CD4-positive, alpha-beta T cell treated with Interleukin-10 for 1 hour (primary cell): ENCODE data around the gene ROR2.

Experiments used
- DNase-seq: peaks from one replicate; pipeline ENCODE4 v3.0.0-alpha.2; 2020

Gene ROR2

DNA sequence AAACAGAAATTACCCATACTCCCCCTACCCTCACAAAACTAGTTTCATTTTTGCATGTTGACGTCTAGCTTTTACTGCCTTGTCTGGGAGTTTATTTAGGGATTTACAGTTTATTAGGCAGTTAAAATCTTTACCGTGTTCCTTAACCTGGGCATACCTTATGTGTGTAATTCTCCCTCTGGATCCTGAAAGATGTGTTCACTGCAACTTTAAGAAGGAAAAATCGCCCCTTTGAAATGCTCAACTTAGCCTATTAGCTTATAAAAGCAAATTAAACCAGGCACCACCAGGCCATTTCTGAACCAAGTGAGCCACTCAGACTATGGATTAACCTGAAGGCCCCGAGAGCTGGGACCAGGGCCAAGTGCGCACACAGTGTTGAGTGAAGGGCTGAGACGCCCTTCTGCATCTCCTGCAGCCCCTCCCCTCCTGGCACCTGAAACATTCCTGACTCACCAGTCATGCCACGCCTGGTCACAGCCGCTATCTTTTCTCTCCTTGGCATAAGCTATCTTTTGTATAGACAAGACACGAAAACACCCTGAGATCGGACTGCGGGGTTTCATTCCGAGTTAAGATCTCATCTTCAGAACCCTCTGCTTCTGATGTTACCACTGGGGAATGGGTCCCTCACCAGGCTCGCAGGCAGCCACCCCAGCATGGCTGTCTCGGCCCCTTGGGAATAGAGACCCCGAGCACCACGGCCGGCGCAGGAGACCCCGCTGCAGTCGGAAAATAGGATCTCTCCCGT is 111.9 kb downstream of the ROR2 start:
- no peak for DNase-seq

GRCh38 chr9:91836515-91836914 is 113.5 kb downstream of the ROR2 start:
- no peak for DNase-seq

DNA sequence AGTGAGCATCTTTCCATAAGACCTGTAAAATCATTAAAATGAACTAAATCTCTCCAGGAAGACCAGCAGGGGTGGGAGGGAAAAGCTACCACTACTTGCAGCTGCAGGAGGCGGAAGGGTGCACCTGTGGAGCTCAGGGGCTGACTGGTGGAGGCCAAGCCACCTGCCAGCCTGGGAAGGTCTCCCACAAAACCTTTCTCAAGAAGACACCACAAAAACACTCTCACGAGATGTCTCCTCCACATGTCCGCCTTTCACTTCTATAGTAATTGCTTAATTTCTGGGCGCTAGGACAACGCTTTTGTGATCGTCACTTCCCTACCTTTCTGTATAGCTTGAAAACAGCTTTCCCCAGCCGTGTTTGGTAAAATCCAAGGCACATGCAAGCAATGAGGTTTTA is 114.4 kb downstream of the ROR2 start:
- DNase-seq, result no peak

GRCh38 chr9:91835216-91835615 is 114.8 kb downstream of the ROR2 start:
- DNase-seq, result no peak

DNA sequence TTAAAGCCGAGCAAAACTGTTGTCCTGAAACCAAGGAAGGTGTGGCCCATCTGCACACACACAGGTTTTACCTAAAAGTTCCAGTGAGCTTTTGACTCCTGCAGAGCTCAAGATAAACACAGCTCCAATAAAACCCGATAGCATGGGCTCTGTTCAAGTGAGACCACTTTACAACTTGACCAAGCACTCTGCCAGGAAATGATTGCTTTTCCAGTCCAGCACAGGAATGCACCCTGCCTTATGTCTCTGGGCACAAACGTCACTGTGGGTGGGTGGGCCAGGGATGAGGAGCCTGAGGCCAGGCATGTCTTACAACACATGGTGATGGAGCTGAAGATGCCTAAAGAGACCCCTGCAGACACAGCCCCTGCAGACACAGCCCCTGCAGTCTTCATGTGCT is 115.3 kb downstream of the ROR2 start:
- DNase-seq, result no peak

- no peak for DNase-seq
These were observed 116.2 kb downstream of the ROR2 start for GRCh38 chr9:91833878-91834255.

DNA sequence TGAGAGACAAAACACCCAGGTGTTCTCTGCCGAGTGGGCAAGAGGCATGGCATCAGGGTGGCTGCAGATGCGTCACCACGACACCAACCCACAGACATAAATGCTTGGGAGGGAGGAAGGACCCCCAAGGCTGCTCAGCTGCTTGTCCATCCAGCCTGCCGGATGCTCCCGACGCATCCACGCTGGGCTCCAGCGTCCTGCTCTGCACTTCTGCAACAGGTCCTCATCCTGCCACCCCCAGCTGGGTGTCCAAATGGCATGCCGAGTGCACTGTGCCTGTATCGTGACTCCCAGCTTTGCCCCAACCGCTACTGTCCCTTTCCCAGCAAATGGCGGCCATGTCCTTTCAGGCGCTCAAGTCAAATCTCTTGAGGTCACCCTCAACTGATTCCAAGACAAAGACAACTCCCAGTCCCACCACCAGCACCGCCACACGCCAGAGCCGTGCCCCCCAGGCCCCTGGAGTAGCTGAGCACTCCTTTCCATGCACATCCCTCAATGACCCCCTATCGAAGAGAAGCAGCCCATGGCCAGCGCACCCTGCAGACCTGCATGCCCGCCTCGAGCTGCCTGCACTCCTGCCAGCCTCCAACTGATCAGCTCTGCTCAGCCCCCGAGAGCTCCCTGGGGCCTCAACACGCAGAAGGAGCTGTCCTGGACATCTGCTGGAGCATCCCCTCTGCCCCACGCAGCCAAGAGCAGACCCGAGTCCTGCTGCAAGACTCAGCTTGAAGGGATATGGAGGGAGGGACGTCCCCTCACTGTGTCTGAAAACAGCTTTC is 116.7 kb downstream of the ROR2 start:
- no peak for DNase-seq

GRCh38 chr9:91832322-91832721 is 117.7 kb downstream of the ROR2 start:
- DNase-seq, result no peak

DNA sequence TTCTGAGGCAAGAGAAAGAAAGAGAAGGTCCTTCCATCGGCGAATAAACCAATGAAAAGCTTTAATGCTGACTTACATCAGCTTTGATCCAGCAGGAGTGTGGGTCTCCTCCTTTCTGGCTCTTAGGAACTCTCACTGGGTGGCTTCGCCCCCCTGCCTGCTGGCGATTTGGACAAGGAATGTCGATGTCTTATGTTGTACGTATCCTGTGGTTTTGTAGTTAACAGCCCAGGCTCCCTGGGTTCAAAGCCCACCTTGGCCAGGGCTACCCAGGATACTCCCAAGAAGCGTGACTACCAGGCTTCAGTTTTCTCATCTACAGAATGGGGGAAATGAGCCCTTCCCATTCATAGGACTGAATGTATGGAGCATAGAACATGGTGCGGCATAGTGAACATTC is 124.2 kb downstream of the ROR2 start:
- no peak for DNase-seq

GRCh38 chr9:91825422-91825821 is 124.6 kb downstream of the ROR2 start:
- no peak for DNase-seq

DNA sequence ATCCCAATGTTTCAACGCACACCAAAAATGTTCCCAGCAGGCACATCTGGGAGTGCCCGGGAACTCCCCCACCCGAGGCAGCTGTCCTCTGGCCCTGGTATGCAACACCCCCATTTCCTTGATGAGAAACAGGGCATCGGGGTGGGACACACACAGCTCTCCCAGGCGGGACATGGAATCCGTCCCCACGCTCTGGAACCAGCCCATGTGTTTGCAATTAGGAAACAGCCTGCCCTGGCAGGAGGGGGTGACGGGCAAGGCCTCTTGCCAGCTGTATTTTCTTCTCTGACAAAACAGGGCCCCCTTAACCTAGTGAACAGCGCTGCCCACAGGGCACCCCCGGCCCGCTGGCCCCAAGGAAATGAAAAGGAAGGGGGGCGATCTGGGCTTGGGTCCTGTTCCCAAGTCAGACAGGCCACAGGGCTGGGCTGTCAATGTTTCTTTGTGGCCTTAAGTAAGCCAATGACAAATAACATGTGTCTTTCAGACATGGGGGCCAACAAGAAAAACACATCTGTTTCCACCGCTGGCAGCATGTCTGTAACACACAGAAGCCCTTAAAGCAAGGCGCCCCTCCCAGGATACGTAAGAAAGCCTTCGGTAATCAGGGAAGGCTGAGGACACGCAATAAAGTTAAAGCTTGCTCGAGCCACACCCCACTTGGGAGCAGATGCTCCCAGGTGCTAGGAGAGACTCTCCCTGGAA is 125.3 kb downstream of the ROR2 start:
- DNase-seq, result no peak

- DNase-seq, result no peak
These were observed 125.9 kb downstream of the ROR2 start for GRCh38 chr9:91824151-91824550.

DNA sequence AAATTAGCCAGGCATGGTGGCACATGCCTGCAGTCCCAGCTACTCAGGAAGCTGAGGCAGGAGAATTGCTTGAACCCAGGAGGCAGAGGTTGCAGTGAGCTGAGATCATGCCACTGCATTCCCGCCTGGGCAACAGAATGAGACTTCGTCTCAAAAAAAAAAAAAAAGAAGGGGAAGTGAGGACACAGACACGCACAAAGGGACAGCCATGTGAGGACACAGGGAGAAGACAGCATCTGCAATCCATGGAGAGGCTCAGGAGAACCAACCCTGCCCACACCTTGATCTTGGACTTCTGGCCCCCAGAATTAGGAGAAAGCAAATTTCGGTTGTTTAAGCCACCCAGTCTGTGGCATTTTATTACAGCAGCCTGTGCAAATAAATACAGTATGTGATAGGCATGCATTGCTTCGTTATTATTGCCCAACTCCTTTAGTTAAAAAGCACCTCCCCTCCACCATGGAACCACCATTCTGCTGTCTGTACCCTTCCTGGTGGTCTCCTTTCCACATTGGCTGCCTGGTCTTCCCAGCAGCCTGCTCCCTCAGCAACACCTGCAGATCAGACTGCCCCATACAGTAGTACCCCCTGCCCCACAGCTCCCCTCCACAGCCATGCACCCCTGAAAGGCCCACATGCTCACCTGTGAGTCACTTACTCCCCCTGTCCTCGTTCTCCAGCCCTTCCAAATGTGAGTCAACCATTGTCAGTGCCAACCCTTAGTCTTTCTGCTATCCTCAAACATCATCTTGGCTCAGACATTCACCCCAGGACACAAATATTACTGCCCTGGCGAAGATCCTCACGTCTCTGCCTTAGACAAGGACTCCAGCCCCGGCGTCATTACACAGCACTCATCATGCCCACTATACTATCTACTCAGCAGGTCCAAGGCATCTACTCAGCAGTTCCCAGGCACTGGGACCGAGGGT is 128.8 kb downstream of the ROR2 start:
- no peak for DNase-seq

DNA sequence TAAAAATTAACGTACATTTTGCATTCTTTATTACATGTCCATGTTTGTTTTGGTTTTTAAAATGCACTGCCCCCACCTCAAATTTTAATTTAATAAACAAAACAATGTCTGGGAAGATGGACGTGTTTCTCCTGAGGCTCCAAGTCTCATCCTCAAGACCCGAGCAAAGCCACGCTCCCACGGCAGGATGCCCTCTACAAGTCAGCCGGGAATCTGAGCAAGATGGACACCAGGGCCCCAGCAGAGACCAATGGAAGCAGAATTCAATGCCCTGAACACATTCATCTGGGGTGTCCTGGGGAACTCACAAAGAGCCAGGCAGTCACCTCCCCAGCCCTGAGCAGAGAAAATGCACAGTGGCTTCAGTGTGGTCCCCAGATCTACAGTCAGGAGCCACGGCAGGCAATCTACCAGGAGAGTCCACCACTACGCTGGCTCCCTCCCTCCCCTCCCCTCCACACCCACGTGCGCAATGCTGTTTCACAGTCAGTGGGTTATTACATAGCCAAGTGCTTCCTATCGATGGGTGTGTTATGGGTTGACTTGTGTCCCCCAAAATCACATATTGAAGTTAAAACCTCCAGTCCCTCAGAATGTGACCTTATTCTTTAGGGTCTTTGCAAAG is 129.8 kb downstream of the ROR2 start:
- DNase-seq, result no peak

GRCh38 chr9:91818647-91819403 is 131.2 kb downstream of the ROR2 start:
- no peak for DNase-seq

DNA sequence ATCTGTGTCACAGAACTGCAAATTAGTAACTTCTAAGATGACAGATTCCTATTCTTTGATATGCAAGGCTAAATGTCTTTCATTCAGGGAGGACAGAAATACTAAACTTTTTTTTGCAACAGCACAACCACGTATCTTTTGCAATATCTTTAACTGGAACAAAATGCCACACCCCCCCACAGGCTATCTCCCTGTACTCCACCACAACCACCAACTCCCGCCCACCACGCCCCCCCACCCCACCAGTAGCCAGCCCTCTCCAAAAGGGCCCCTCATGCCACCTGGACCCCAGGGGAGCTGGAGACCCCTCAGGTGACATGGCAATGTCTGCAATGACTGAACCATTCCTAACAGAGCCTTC is 131.8 kb downstream of the ROR2 start:
- DNase-seq, result no peak

DNA sequence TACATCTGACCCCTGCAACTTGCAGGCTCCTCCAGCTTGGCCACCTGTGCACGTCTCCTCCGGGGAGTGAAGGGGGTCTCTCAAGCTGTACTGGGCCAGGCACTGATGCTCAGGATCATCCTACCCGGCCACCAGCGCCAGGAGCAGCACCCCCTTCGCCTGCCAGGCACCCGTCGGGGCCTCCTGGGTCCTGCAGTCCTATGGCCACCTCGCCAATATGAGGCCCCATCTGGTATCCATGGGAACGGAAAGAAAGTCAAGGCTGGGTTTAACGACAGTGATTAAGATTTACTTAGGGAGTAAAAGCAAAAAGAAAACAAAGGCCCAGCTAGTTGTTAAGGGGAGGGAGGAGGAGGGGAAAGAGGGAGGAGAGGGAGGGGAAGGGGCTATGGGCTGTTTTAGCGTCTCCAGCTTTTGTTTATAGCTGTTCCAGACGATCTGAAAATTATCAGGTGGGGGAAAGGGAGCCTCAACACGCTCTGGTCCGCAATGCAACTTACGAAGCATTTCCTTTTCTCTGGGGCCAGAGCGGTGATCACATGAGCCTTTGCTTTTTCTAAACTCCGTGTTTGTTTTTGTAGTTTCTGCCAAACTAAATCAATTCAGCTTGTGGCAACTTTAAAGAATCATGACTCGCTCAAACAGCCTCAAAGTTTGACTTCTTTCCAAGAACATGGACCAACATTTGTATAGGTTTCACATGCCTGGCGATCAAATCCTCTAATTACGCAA is 132.4 kb downstream of the ROR2 start:
- no peak for DNase-seq

GRCh38 chr9:91817106-91817492 is 132.9 kb downstream of the ROR2 start:
- DNase-seq, result no peak

DNA sequence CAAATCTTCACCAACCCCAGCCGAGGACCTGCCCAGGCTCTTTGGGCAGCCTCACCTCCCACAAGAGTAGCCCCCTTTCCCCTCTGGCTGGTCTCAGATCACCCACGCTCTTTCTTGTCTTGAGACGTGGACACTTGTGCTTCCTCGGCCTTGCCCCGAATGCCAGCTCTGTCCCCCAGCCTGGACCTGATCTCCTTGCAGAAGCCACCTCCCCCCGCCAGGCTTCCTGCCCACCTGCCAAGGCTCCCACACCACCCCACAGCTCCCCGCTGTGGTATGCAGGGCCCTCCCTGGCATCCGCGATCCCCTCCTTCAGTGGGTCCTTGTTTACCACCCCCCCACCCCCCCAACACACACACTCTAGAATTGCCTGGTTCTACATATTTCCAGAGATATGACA is 133.7 kb downstream of the ROR2 start:
- DNase-seq, result no peak

- no peak for DNase-seq
These were observed 134.1 kb downstream of the ROR2 start for GRCh38 chr9:91815896-91816295.

- no peak for DNase-seq
These were observed 135.3 kb downstream of the ROR2 start for GRCh38 chr9:91814753-91815152.
